ENCODE data around the gene PPFIA3.

PPFIA3 gene

GRCh38 chr19:49132974-49133609 is 13.7 kb downstream of the PPFIA3 start:
- no peak overlapping the region for H2AFZ ChIP-seq (ENCODE audit: low read depth)
- H3K27me3 ChIP-seq (ENCODE audit: insufficient read depth, low read depth): no peaks in the 10 kb centered on the region
- H4K20me1 ChIP-seq (ENCODE audit: insufficient read depth): no peaks in the 10 kb centered on the region
- H3K27ac ChIP-seq: no peak overlapping the region
- H3K36me3 ChIP-seq (ENCODE audit: insufficient read depth): no peaks in the 10 kb centered on the region
- no peak overlapping the region for H3K4me2 ChIP-seq
- no peaks in the 10 kb centered on the region; the same call in 1 of the 2 replicates for H3K79me2 ChIP-seq (ENCODE audit: insufficient read depth, low read depth)
- H3K4me1 ChIP-seq (ENCODE audit: low read depth, poor library complexity, severe bottlenecking): peaks cover 10% of the 10 kb centered on the region
- no peak overlapping the region for H3K4me3 ChIP-seq (IDR thresholded peaks at IDR 0.05; ENCODE audit: insufficient read depth, low read depth, low read length)
- no peak for TF ChIP-seq CTCF (conservative IDR thresholded peaks at IDR 0.05; ENCODE audit: low read depth, low read length)
- H3K9ac ChIP-seq: no peak overlapping the region

GRCh38 chr19:49133621-49134454 is 14.5 kb downstream of the PPFIA3 start:
- Histone ChIP-seq H2AFZ (ENCODE audit: low read depth) (no peak overlapping the region), H3K4me3 (IDR thresholded peaks at IDR 0.05; ENCODE audit: insufficient read depth, low read depth, low read length) (no peak overlapping the region), H3K4me1 (ENCODE audit: low read depth, poor library complexity, severe bottlenecking) (peaks cover 8% of the 10 kb centered on the region), H3K36me3 (ENCODE audit: insufficient read depth) (no peaks in the 10 kb centered on the region), H3K79me2 (ENCODE audit: insufficient read depth, low read depth) (no peaks in the 10 kb centered on the region; the same call in 1 of the 2 replicates), H4K20me1 (ENCODE audit: insufficient read depth) (no peaks in the 10 kb centered on the region), H3K27me3 (ENCODE audit: insufficient read depth, low read depth) (no peaks in the 10 kb centered on the region), H3K4me2 (no peak overlapping the region), H3K9ac (no peak overlapping the region), H3K27ac (no peak overlapping the region)
- no peak for TF ChIP-seq CTCF (conservative IDR thresholded peaks at IDR 0.05; ENCODE audit: low read depth, low read length)

GRCh38 chr19:49135686-49136085 is 16.3 kb downstream of the PPFIA3 start:
- no peak overlapping the region for H3K9ac ChIP-seq
- no peaks in the 10 kb centered on the region for H3K4me1 ChIP-seq (ENCODE audit: low read depth, poor library complexity, severe bottlenecking)
- no peaks in the 10 kb centered on the region for H3K27me3 ChIP-seq (ENCODE audit: insufficient read depth, low read depth)
- no peak overlapping the region for H3K4me3 ChIP-seq (IDR thresholded peaks at IDR 0.05; ENCODE audit: insufficient read depth, low read depth, low read length)
- H3K36me3 ChIP-seq (ENCODE audit: insufficient read depth): no peaks in the 10 kb centered on the region
- H4K20me1 ChIP-seq (ENCODE audit: insufficient read depth): no peaks in the 10 kb centered on the region
- H2AFZ ChIP-seq (ENCODE audit: low read depth): no peak overlapping the region
- H3K27ac ChIP-seq: no peak overlapping the region
- H3K79me2 ChIP-seq (ENCODE audit: insufficient read depth, low read depth): no peaks in the 10 kb centered on the region
- no peak overlapping the region for H3K4me2 ChIP-seq
- no peak for TF ChIP-seq CTCF (conservative IDR thresholded peaks at IDR 0.05; ENCODE audit: low read depth, low read length)

- Histone ChIP-seq H3K27me3 (ENCODE audit: insufficient read depth, low read depth) (no peaks in the 10 kb centered on the region), H3K4me1 (ENCODE audit: low read depth, poor library complexity, severe bottlenecking) (no peaks in the 10 kb centered on the region), H3K4me3 (IDR thresholded peaks at IDR 0.05; ENCODE audit: insufficient read depth, low read depth, low read length) (no peak overlapping the region), H3K79me2 (ENCODE audit: insufficient read depth, low read depth) (no peaks in the 10 kb centered on the region), H2AFZ (ENCODE audit: low read depth) (no peak overlapping the region), H3K4me2 (no peak overlapping the region), H4K20me1 (ENCODE audit: insufficient read depth) (no peaks in the 10 kb centered on the region), H3K27ac (no peak overlapping the region), H3K36me3 (ENCODE audit: insufficient read depth) (no peaks in the 10 kb centered on the region), H3K9ac (no peak overlapping the region)
- no peak for TF ChIP-seq CTCF (conservative IDR thresholded peaks at IDR 0.05; ENCODE audit: low read depth, low read length)
Measured at GRCh38 chr19:49136771-49137171, 17.4 kb downstream of the PPFIA3 start.
